ENCODE measurements around the gene EXOSC3. TPM values are rescaled to one million over a fixed set of nuclear protein-coding genes. Genes with fewer than 3 reads are reported as not detected.
"Not testable (repeated sequence)": the region's sequence is repeated elsewhere in the genome, so short reads cannot be mapped to it uniquely, and the experiment has no call there.

EXOSC3 gene
- total RNA-seq, 6 donors from 2014 or later = 8.0 to 49.8 (median 35.1) TPM

DNA sequence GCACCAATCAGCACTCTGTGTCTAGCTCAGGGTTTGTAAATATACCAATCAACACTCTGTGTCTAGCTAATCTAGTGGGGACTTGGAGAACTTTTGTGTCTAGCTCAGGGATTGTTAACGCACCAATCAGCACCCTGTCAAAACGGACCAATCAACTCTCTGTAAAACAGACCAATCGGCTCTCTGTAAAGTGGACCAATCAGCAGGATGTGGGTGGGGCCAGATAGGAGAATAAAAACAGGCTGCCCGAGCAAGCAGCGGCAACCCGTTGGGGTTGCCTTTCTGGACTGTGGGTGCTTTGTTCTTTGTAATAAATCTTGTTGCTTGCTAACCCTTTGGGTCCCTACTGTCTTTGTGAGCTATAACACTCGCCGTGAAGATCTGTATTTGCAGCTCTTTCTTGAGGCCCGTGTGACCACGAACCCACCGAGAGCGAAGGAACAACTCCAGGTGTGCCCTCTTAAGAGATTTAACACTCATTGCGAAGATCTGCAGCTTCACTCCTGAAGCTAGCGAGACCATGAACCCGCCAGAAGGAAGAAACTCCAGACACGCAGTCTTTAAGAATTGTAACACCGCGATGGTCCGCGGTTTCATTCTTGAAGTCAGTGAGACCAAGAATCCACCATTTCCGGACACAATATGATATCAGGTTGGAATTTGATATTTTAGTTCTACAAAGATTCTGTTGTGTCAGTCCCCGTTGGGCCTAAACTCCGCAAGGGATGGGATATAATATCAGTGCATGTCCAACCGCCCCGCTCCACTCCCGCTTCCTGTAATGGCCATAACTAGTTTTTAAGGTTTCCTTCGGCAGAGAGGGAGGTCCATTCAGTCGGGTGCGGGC is 32.0 kb downstream of the EXOSC3 start:
- Histone ChIP-seq H3K9me3 (no peaks in the 10 kb centered on the region), H3K4me3 (peak overlapping the region; percentile 29 to 84 (median 74)), H3K36me3 (no peaks in the 10 kb centered on the region), H3K4me1 (peaks cover 9 to 20% (median 13%) of the 10 kb centered on the region in 4 donors), H3K27ac (peak overlapping the region in 3 of 4 donors; percentile 84 to 93 (median 86)), H3K27me3 (no peaks in the 10 kb centered on the region)
- ATAC-seq (ENCODE audit: low FRiP score in 2 of 2) = no peak
- no peak for DNase-seq
- no peak for TF ChIP-seq POLR2A (IDR thresholded peaks at IDR 0.05)
- TF ChIP-seq, protein P1, sequence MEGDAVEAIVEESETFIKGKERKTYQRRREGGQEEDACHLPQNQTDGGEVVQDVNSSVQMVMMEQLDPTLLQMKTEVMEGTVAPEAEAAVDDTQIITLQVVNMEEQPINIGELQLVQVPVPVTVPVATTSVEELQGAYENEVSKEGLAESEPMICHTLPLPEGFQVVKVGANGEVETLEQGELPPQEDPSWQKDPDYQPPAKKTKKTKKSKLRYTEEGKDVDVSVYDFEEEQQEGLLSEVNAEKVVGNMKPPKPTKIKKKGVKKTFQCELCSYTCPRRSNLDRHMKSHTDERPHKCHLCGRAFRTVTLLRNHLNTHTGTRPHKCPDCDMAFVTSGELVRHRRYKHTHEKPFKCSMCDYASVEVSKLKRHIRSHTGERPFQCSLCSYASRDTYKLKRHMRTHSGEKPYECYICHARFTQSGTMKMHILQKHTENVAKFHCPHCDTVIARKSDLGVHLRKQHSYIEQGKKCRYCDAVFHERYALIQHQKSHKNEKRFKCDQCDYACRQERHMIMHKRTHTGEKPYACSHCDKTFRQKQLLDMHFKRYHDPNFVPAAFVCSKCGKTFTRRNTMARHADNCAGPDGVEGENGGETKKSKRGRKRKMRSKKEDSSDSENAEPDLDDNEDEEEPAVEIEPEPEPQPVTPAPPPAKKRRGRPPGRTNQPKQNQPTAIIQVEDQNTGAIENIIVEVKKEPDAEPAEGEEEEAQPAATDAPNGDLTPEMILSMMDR (IDR thresholded peaks at IDR 0.05) = no peak
- TF ChIP-seq POLR2AphosphoS5 (IDR thresholded peaks at IDR 0.05) = no peak
- TF ChIP-seq EP300 (IDR thresholded peaks at IDR 0.05) = no peak
- 89 to 90% methylated on average over 29 of the region's 29 CpGs for WGBS, 2 donors

DNA sequence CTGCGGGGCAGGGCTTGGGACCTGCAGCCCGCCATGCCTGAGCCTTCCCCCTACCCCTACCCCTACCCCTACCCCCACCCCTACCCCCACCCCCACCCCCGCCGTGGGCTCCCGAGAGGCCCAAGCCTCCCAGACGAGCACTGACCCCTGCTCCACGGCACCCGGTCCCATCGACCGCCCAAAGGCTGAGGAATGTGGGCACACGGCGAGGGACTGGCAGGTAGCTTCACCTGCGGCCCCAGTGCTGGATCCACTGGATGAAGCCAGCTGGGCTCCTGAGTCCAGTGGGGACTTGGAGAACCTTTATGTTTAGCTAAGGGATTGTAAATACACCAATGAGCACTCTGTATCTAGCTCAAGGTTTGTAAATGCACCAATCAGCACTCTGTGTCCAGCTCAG is 32.8 kb downstream of the EXOSC3 start:
- 98% methylated on average over 10 of the region's 13 CpGs; no CpG with 5 or more reads in 1 of the 2 donors for WGBS, 2 donors
- not testable (repeated sequence) for DNase-seq; H3K27me3 ChIP-seq; H3K27ac ChIP-seq; H3K4me3 ChIP-seq; H3K36me3 ChIP-seq; ATAC-seq (ENCODE audit: low FRiP score in 2 of 2); H3K9me3 ChIP-seq
- peaks cover 9 to 20% (median 13%) of the 10 kb centered on the region in 4 donors for H3K4me1 ChIP-seq

DNA sequence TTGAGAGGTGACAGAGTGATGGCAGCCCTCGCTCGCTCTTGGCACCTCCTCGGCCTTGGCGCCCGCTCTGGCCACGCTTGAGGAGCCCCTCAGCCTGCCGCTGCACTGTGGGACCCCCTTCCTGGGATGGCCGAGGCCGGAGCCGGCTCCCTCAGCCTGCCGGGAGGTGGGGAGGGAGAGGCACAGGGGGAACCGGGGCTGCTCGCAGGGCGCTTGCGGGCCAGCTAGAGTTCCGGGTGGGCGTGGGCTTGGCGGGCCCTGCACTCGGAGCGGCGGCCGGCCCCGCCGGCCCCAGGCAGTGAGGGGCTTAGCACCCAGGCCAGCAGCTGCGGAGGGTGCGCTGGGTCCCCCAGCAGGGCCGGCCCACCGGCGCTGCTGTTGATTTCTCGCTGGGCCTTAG is 33.2 kb downstream of the EXOSC3 start:
- H3K4me3 ChIP-seq; H3K36me3 ChIP-seq; H3K27ac ChIP-seq; H3K27me3 ChIP-seq; H3K9me3 ChIP-seq; ATAC-seq (ENCODE audit: low FRiP score in 2 of 2): not testable (repeated sequence)
- H3K4me1 ChIP-seq = peaks cover 9 to 20% (median 13%) of the 10 kb centered on the region in 4 donors
- 96 to 98% methylated on average over 9 to 30 of the region's 30 CpGs for WGBS, 2 donors
- peak in 1 of 2 donors; percentile 79 for DNase-seq

- Histone ChIP-seq H3K27ac (no peak overlapping the region), H3K36me3 (no peaks in the 10 kb centered on the region), H3K4me1 (peaks cover 9 to 20% (median 13%) of the 10 kb centered on the region in 4 donors), H3K9me3 (no peaks in the 10 kb centered on the region), H3K27me3 (no peaks in the 10 kb centered on the region), H3K4me3 (no peak overlapping the region)
- TF ChIP-seq, protein P1 (IDR thresholded peaks at IDR 0.05) = no peak
- TF ChIP-seq POLR2AphosphoS5 (IDR thresholded peaks at IDR 0.05) = no peak
- ATAC-seq (ENCODE audit: low FRiP score in 2 of 2) (no peak), DNase-seq (no peak)
- 69 to 76% methylated on average over 6 of the region's 6 CpGs for WGBS, 2 donors
These were observed 33.7 kb downstream of the EXOSC3 start for GRCh38 chr9:37751186-37751585.

- Histone ChIP-seq H3K27me3 (no peaks in the 10 kb centered on the region), H3K9me3 (no peaks in the 10 kb centered on the region), H3K36me3 (no peaks in the 10 kb centered on the region), H3K4me3 (no peak overlapping the region), H3K27ac (no peak overlapping the region), H3K4me1 (peaks cover 0 to 7% (median 5%) of the 10 kb centered on the region in 4 donors)
- DNase-seq = no peak
- 50 to 64% methylated on average over 5 of the region's 5 CpGs for WGBS, 2 donors
- TF ChIP-seq POLR2AphosphoS5 (IDR thresholded peaks at IDR 0.05) (no peak), POLR2A (IDR thresholded peaks at IDR 0.05) (no peak), EP300 (IDR thresholded peaks at IDR 0.05) (no peak)
- TF ChIP-seq, protein P1 (IDR thresholded peaks at IDR 0.05) = no peak
- no peak for ATAC-seq (ENCODE audit: low FRiP score in 2 of 2)
These were observed 35.7 kb downstream of the EXOSC3 start for GRCh38 chr9:37749129-37749528.

DNA sequence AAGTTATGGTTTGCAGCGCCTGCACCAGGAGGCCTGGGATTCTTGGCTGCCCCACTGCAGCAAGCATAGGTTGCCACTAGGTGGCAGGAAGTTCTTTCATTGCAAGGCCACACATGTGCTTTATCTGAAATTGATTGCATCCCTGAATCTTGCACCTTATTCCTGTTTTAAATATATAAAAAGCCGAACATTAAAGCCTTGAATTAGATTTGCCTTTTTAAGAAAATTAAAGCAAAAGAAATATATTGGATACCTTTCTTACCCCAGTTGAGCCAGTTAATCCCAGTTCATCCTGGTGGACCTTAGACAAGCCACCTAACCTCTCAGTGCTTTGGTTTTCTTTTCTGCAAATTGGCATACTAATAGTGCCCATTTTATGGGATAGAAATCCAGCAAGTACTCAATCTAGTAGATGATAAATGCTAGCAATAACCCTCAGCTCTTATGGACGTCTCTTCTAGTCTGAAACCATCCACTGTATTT is 37.6 kb downstream of the EXOSC3 start:
- no peak for TF ChIP-seq EP300 (IDR thresholded peaks at IDR 0.05)
- TF ChIP-seq, protein P1 (IDR thresholded peaks at IDR 0.05) = peak; percentile 69 to 93 (median 72)
- no peak for TF ChIP-seq POLR2A (IDR thresholded peaks at IDR 0.05)
- no peak for TF ChIP-seq POLR2AphosphoS5 (IDR thresholded peaks at IDR 0.05)
- WGBS, 2 donors = 33 to 36% methylated on average over 3 of the region's 3 CpGs
- ATAC-seq (ENCODE audit: low FRiP score in 2 of 2) (peak; percentile 67 to 77), DNase-seq (peak in 1 of 2 donors; percentile 42)
- no peak overlapping the region for H3K27ac ChIP-seq
- H3K4me3 ChIP-seq = no peak overlapping the region
- no peaks in the 10 kb centered on the region for H3K4me1 ChIP-seq
- no peaks in the 10 kb centered on the region for H3K9me3 ChIP-seq
- H3K36me3 ChIP-seq = no peaks in the 10 kb centered on the region
- H3K27me3 ChIP-seq = no peaks in the 10 kb centered on the region

All from upper lobe of left lung (tissue), 6 donors.